SK-N-SH (cell line): ENCODE data around the gene AFAP1L2. TPM values are rescaled to one million over a fixed set of nuclear protein-coding genes. Genes with fewer than 3 reads are reported as not detected.

Experiments used
- CTCF ChIA-PET: fragments of 300-600, 350-600 bp; formaldehyde crosslinking; extraction: SDS; loops from one replicate; lab custom pipeline; 2021; lab: Yijun Ruan, JAX
- POLR2A ChIA-PET: fragments of 350-600 bp; sonication (Branson Sonifier 250); formaldehyde crosslinking; extraction: SDS; loops from one replicate; lab custom pipeline; 2020; ENCODE audit warnings: antibody characterized with exemption, inconsistent platforms; lab: Yijun Ruan, JAX
- DNase-seq: peaks from one replicate; pipeline ENCODE4 v3.0.0; 2012
- H2AFZ ChIP-seq: fragments of 200-600 bp; sonication (generic); 2 replicates; pipeline ENCODE4 v1.8.1; 2016; ENCODE audit warnings: antibody characterized with exemption, mild to moderate bottlenecking, low read depth
- H3F3A ChIP-seq: fragments of 200-600 bp; sonication (generic); replicated peaks from 2 replicates; pipeline ENCODE3; 2016; ENCODE audit warnings: antibody characterized with exemption, mild to moderate bottlenecking; ENCODE audit not compliant: insufficient read depth
- H3K27ac ChIP-seq, 2 experiments: fragments of 200-500 bp in 1 of 2; fragments of 200-600 bp in 1 of 2; sonication (Bioruptor generic) in 1 of 2; sonication (generic), shearing (Covaris generic) in 1 of 2; 2 replicates each; pipeline versions ENCODE4 v1.5.1 to v1.6.1; 2014 to 2016; ENCODE audit warnings: low read depth in 2 of 2, inconsistent platforms in 1 of 2, low read length in 1 of 2, mild to moderate bottlenecking in 1 of 2, mixed read lengths in 1 of 2
- H3K27me3 ChIP-seq: fragments of 200-600 bp; sonication (generic), shearing (Covaris generic); 2 replicates; pipeline ENCODE4 v1.6.1; 2016; ENCODE audit warnings: mixed run types; ENCODE audit not compliant: insufficient read depth
- H3K36me3 ChIP-seq, 2 experiments: fragments of 200-500 bp in 1 of 2; fragments of 200-600 bp in 1 of 2; sonication (Bioruptor generic) in 1 of 2; sonication (generic) in 1 of 2; replicated peaks in 1 of 2; 2 replicates each; pipeline versions ENCODE3 to v1.5.1; 2014 to 2016; ENCODE audit warnings: low read length in 1 of 2, mild to moderate bottlenecking in 1 of 2; ENCODE audit not compliant: insufficient read depth in 2 of 2, control insufficient read depth in 1 of 2
- H3K4me1 ChIP-seq, 2 experiments: fragments of 200-500 bp in 1 of 2; fragments of 200-600 bp in 1 of 2; sonication (Bioruptor generic) in 1 of 2; sonication (generic), shearing (Covaris generic) in 1 of 2; 2 replicates each; pipeline versions ENCODE4 v1.5.1 to v1.6.1; 2014 to 2016; ENCODE audit warnings: low read depth in 1 of 2, low read length in 1 of 2, mixed run types in 1 of 2; ENCODE audit not compliant: insufficient read depth in 2 of 2, control insufficient read depth in 1 of 2
- H3K4me2 ChIP-seq: fragments of 200-600 bp; sonication (generic), shearing (Covaris generic); 2 replicates; pipeline ENCODE4 v1.6.1; 2017; ENCODE audit warnings: mixed run types
- H3K4me3 ChIP-seq, 2 experiments: fragments of 200-500 bp in 1 of 2; fragments of 200-600 bp in 1 of 2; sonication (Bioruptor generic) in 1 of 2; sonication (generic), shearing (Covaris generic) in 1 of 2; 2 replicates each; pipeline versions ENCODE4 v1.5.1 to v1.8.1; 2014 to 2016; ENCODE audit warnings: low read depth in 2 of 2, inconsistent platforms in 1 of 2, low read length in 1 of 2, mild to moderate bottlenecking in 1 of 2, mixed read lengths in 1 of 2, moderate library complexity in 1 of 2
- H3K79me2 ChIP-seq: fragments of 200-600 bp; sonication (generic); 2 replicates; pipeline ENCODE4 v1.8.1; 2017; ENCODE audit warnings: mild to moderate bottlenecking; ENCODE audit not compliant: insufficient read depth
- H3K9ac ChIP-seq: fragments of 200-600 bp; sonication (generic); 2 replicates; pipeline ENCODE4 v1.6.1; 2017; ENCODE audit warnings: mixed run types
- H3K9me2 ChIP-seq: fragments of 200-600 bp; sonication (generic); 2 replicates; pipeline ENCODE4 v1.6.1; 2017; ENCODE audit warnings: mixed run types
- H3K9me3 ChIP-seq: fragments of 200-600 bp; sonication (generic); 2 replicates; pipeline ENCODE4 v1.6.1; 2017; ENCODE audit warnings: mixed run types, mild to moderate bottlenecking, moderate library complexity
- H4K20me1 ChIP-seq: fragments of 200-600 bp; sonication (generic); 2 replicates; pipeline ENCODE4 v1.6.1; 2017; ENCODE audit warnings: mild to moderate bottlenecking, mixed run types; ENCODE audit not compliant: insufficient read depth
- ELF1 ChIP-seq: IDR thresholded peaks from 2 replicates; pipeline ENCODE4 v1.4.0; 2012
- EZH2phosphoT487 ChIP-seq: fragments of 200-600 bp; sonication (generic); IDR thresholded peaks from 2 replicates; pipeline ENCODE4 v1.6.1; 2017; ENCODE audit warnings: low read depth, mixed run types, mild to moderate bottlenecking, antibody characterized with exemption, moderate library complexity, borderline replicate concordance
- FOSL2 ChIP-seq: IDR thresholded peaks from 2 replicates; pipeline ENCODE4 v1.4.0; 2012; ENCODE audit warnings: low read depth, mild to moderate bottlenecking, moderate library complexity, borderline replicate concordance
- FOXM1 ChIP-seq: IDR thresholded peaks from 2 replicates; pipeline ENCODE4 v1.4.0; 2012; ENCODE audit warnings: low read depth, mild to moderate bottlenecking
- GATA2 ChIP-seq: sonication (generic); formaldehyde crosslinking; IDR thresholded peaks from 2 replicates; pipeline ENCODE4 v1.5.0; 2020; ENCODE audit warnings: mild to moderate bottlenecking, missing genetic modification reagents
- NRF1 ChIP-seq: IDR thresholded peaks from 2 replicates; pipeline ENCODE4 v1.6.1; 2012; ENCODE audit warnings: low read depth, mild to moderate bottlenecking, low read length
- POLR2AphosphoS5 ChIP-seq: IDR thresholded peaks from 2 replicates; pipeline ENCODE4 v1.6.1; 2012; ENCODE audit warnings: low read depth, low read length
- RAD21 ChIP-seq: IDR thresholded peaks from 2 replicates; pipeline ENCODE4 v1.6.1; 2012; ENCODE audit warnings: mild to moderate bottlenecking, low read length
- RFX5 ChIP-seq: IDR thresholded peaks from 2 replicates; pipeline ENCODE4 v1.6.1; 2012; ENCODE audit warnings: mild to moderate bottlenecking, improper control_type of control experiment, low read length
- RXRA ChIP-seq: IDR thresholded peaks from 2 replicates; pipeline ENCODE4 v1.4.0; 2012; ENCODE audit warnings: low read depth, mild to moderate bottlenecking, borderline replicate concordance
- SIN3A ChIP-seq: IDR thresholded peaks from 2 replicates; pipeline ENCODE4 v1.6.1; 2012; ENCODE audit warnings: low read depth, mild to moderate bottlenecking, low read length, moderate library complexity, borderline replicate concordance
- SMC3 ChIP-seq: IDR thresholded peaks from 2 replicates; pipeline ENCODE4 v1.6.1; 2012; ENCODE audit warnings: low read depth, low read length, improper control_type of control experiment
- TAF1 ChIP-seq: IDR thresholded peaks from 2 replicates; pipeline ENCODE4 v1.6.1; 2012; ENCODE audit warnings: low read depth, mild to moderate bottlenecking, low read length, moderate library complexity, borderline replicate concordance
- TCF12 ChIP-seq: IDR thresholded peaks from 2 replicates; pipeline ENCODE4 v1.4.0; 2012
- YY1 ChIP-seq: IDR thresholded peaks from 2 replicates; pipeline ENCODE4 v1.4.0; 2012; ENCODE audit warnings: low read depth, mild to moderate bottlenecking
- WGBS: methylation state at CpG from one replicate; pipeline ENCODE4 v1.1.6; 2017; ENCODE audit warnings: low lambda C conversion rate; 5-methylcytosine and 5-hydroxymethylcytosine counted together
- polyA plus RNA-seq, 3 experiments: library from polyadenylated mRNA; depleted of rRNA; stranded (reverse); fragments of >200 nt; gene quantifications; 2 replicates each; pipeline ENCODE4 v1.2.3, GENCODE V29; 2012
- TF ChIP-seq, protein P1 (sequence below): fragments of 150-350 bp; IDR thresholded peaks from 2 replicates; pipeline ENCODE4 v1.6.1; 2016; ENCODE audit warnings: mild to moderate bottlenecking, low read depth, low read length
- TF ChIP-seq, protein P2 (sequence below): fragments of 150-350 bp; IDR thresholded peaks from 2 replicates; pipeline ENCODE4 v1.6.1; 2017; ENCODE audit warnings: antibody characterized with exemption, low read length, low read depth, borderline replicate concordance
- TF ChIP-seq, protein P3 (sequence below): IDR thresholded peaks from 2 replicates; pipeline ENCODE4 v1.4.0; 2012; ENCODE audit warnings: low read depth, borderline replicate concordance
- TF ChIP-seq, protein P4 (sequence below): IDR thresholded peaks from 2 replicates; pipeline ENCODE4 v1.4.0; 2012; ENCODE audit warnings: low read depth, borderline replicate concordance

The AFAP1L2 gene
- polyA plus RNA-seq, 1 of the 3 experiments (the other 2 are of a cell fraction): 0.54 TPM

DNA sequence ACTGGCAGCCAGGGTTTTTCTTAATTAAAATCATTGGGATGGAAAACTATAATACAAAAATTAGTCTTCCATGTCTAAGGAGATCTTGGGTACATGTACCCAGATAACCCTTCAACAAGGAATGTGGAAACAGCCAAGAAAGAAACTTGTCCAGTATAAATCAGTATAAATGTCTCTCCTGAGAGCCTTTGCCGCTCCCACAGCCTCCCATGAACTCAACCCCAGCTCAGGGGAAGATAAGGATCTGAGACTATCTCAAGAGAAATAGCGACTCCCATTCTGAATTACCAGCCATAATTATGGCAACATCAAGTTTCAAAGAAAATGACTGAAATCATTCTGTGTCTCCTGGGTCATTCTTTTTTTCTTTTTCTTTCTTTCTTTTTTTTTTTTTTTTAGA, 32.6 kb upstream of the AFAP1L2 start (continued):
- no peak for TF ChIP-seq FOXM1
- TF ChIP-seq SMC3: no peak
- TF ChIP-seq FOSL2: no peak

DNA sequence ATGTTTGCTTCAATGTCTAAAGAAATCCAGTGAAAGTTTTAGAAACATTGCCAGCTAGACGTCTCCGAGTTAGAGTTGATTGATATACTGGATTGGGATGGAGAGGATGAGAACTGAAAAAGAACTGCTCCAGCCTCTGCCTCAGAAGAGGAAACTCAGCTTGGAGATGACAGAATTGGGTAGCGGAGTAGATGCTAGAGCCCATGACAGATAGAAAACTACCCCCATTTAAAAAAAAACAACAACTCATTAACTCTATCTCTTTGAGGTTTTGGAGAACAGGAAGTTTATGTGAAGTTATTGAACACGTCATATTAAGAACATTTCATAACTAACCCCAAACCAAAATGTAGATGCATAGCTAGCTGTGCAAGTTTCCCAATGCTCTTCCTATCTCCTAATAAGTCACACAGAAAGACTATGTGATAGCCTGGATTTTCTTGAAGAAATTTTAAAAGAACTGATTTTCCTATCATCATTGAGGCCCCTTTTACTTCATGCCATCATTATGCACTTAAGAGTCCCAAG, 28.3 kb upstream of the AFAP1L2 start:
- ChIA-PET CTCF (interaction anchor here (1.0 to 1.4 kb wide), 2 partner anchors 26 to 39 kb away, joined by 3 to 4 read pairs; no protein-coding TSS in a partner anchor), POLR2A (no interaction called here)
- Histone ChIP-seq H3K27ac (no peak overlapping the region), H3K36me3 (peaks cover 2 to 23% of the 10 kb centered on the region in 2 experiments), H4K20me1 (no peaks in the 10 kb centered on the region), H3K4me1 (no peaks in the 10 kb centered on the region), H3K9ac (no peak overlapping the region), H3K9me2 (no peaks in the 10 kb centered on the region), H2AFZ (no peak overlapping the region), H3K4me3 (no peak overlapping the region), H3K4me2 (no peak overlapping the region), H3K79me2 (no peaks in the 10 kb centered on the region), H3F3A (no peaks in the 10 kb centered on the region), H3K27me3 (no peaks in the 10 kb centered on the region), H3K9me3 (no peaks in the 10 kb centered on the region)
- no peak for DNase-seq
- 93% methylated on average over 4 of the region's 4 CpGs for WGBS
- TF ChIP-seq SMC3 (no peak), RXRA (no peak), GATA2 (no peak), TCF12 (no peak), EZH2phosphoT487 (no peak), RFX5 (no peak), RAD21 (no peak), POLR2AphosphoS5 (no peak), NRF1 (no peak)
- TF ChIP-seq, protein P1, sequence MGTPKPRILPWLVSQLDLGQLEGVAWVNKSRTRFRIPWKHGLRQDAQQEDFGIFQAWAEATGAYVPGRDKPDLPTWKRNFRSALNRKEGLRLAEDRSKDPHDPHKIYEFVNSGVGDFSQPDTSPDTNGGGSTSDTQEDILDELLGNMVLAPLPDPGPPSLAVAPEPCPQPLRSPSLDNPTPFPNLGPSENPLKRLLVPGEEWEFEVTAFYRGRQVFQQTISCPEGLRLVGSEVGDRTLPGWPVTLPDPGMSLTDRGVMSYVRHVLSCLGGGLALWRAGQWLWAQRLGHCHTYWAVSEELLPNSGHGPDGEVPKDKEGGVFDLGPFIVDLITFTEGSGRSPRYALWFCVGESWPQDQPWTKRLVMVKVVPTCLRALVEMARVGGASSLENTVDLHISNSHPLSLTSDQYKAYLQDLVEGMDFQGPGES: no peak
- TF ChIP-seq, protein P2, sequence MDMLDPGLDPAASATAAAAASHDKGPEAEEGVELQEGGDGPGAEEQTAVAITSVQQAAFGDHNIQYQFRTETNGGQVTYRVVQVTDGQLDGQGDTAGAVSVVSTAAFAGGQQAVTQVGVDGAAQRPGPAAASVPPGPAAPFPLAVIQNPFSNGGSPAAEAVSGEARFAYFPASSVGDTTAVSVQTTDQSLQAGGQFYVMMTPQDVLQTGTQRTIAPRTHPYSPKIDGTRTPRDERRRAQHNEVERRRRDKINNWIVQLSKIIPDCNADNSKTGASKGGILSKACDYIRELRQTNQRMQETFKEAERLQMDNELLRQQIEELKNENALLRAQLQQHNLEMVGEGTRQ: no peak

DNA sequence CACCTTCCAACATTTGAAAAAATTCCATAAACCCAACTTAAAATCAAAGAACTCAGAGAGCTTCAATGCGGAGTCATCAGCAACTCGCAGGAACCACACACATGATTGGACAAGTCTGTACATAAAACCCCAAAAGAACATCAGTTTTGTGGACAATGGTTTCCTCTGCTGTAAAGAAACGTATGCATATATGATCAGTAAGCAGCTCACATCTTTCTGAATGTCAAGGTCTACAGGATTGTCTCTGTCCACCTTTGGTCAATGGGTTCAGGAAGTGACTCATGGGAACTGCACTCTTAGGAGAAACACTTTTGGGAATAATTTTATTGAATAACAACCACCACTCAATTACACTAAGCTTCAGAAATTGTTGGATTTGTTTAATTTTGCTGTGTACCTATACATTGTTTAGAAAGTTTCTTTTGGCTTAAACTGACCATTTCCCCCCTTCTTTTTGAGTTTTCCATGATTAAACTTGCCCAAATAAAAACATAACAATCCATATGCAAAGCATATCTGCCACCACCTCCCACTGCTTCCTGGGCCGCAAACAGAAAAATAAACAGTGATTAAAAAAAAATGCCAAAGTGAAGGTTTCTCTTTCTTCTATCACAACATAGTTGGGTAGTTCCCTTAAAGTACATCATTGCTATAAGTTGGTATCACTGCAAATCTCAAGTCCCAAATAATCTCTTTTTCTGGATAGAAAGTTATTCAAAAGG, 27.3 kb upstream of the AFAP1L2 start:
- Histone ChIP-seq H3K4me2 (no peak overlapping the region), H3K9me2 (no peaks in the 10 kb centered on the region), H3K4me3 (no peak overlapping the region), H3K9ac (no peak overlapping the region), H3K36me3 (peaks cover 2 to 22% of the 10 kb centered on the region in 2 experiments), H3K27me3 (0 out of 2 replicates have a peak, but pooled peaks cover under 1% of the 10 kb centered on the region), H3F3A (no peaks in the 10 kb centered on the region), H2AFZ (no peak overlapping the region), H3K79me2 (no peaks in the 10 kb centered on the region), H3K27ac (no peak overlapping the region), H3K4me1 (peaks cover 0 to 4% of the 10 kb centered on the region in 2 experiments; a peak in 1 of 4 replicates), H4K20me1 (no peaks in the 10 kb centered on the region), H3K9me3 (no peaks in the 10 kb centered on the region)
- WGBS: 93% methylated on average over 4 of the region's 4 CpGs
- DNase-seq: no peak
- POLR2A ChIA-PET: no interaction called here
- CTCF ChIA-PET: interaction anchor here (1.1 kb wide), 1 partner anchor 128 kb away, joined by 4 read pairs; no protein-coding TSS in a partner anchor
- TF ChIP-seq RAD21 (no peak), ELF1 (no peak), SIN3A (no peak), FOSL2 (no peak), TAF1 (no peak), YY1 (no peak)
- TF ChIP-seq, protein P3, sequence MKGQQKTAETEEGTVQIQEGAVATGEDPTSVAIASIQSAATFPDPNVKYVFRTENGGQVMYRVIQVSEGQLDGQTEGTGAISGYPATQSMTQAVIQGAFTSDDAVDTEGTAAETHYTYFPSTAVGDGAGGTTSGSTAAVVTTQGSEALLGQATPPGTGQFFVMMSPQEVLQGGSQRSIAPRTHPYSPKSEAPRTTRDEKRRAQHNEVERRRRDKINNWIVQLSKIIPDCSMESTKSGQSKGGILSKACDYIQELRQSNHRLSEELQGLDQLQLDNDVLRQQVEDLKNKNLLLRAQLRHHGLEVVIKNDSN: no peak
- TF ChIP-seq, protein P4, sequence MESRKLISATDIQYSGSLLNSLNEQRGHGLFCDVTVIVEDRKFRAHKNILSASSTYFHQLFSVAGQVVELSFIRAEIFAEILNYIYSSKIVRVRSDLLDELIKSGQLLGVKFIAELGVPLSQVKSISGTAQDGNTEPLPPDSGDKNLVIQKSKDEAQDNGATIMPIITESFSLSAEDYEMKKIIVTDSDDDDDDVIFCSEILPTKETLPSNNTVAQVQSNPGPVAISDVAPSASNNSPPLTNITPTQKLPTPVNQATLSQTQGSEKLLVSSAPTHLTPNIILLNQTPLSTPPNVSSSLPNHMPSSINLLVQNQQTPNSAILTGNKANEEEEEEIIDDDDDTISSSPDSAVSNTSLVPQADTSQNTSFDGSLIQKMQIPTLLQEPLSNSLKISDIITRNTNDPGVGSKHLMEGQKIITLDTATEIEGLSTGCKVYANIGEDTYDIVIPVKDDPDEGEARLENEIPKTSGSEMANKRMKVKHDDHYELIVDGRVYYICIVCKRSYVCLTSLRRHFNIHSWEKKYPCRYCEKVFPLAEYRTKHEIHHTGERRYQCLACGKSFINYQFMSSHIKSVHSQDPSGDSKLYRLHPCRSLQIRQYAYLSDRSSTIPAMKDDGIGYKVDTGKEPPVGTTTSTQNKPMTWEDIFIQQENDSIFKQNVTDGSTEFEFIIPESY: no peak
